Dermis microvascular lymphatic vessel endothelial cell (primary cell): ENCODE measurements around the gene INPP5F. TPM values are rescaled to one million over a fixed set of nuclear protein-coding genes. Genes with fewer than 3 reads are reported as not detected.

Experiments used
- DNase-seq, 2 donors: peaks; one replicate each; pipeline versions ENCODE4 v3.0.0 to v3.0.0-alpha.2; 2010; ENCODE audit warnings: low read depth in 2 of 2
- total RNA-seq: library from RNA; depleted of rRNA; stranded (reverse); fragments of >200 nt; gene quantifications from 2 replicates; pipeline ENCODE4 v1.2.1, GENCODE V29; 2014

The INPP5F gene
- 8.9 and 9.4 TPM in 2 replicates for total RNA-seq

- peak; percentile 94 to 98 for DNase-seq
Observed at GRCh38 chr10:119725828-119726675, at the start of gene INPP5F. Gene INPP5F (plus strand): TSS chr10:119726050. CDS start chr10:119726263, 213 bp downstream.

- DNase-seq: no peak
Observed at GRCh38 chr10:119677126-119677525, 48.7 kb upstream of the INPP5F start.

GRCh38 chr10:119677904-119678755 is 47.7 kb upstream of the INPP5F start:
- DNase-seq: no peak

GRCh38 chr10:119679480-119679829 is 46.4 kb upstream of the INPP5F start:
- no peak for DNase-seq

GRCh38 chr10:119680050-119680449 is 45.8 kb upstream of the INPP5F start:
- DNase-seq: peak in 1 of 2 donors; percentile 86

GRCh38 chr10:119680650-119681081 is 45.2 kb upstream of the INPP5F start:
- peak; percentile 39 to 84 for DNase-seq

- DNase-seq: peak; percentile 73 to 97
Observed at GRCh38 chr10:119686465-119687191, 39.2 kb upstream of the INPP5F start.

GRCh38 chr10:119687192-119688032 is 38.4 kb upstream of the INPP5F start:
- peak in 1 of 2 donors; percentile 45 for DNase-seq

- no peak for DNase-seq
Observed at GRCh38 chr10:119688033-119688508, 37.8 kb upstream of the INPP5F start.

GRCh38 chr10:119689016-119689580 is 36.8 kb upstream of the INPP5F start:
- DNase-seq: no peak

- DNase-seq: no peak
Observed at GRCh38 chr10:119691726-119692125, 34.1 kb upstream of the INPP5F start.

- DNase-seq: peak in 1 of 2 donors; percentile 52
Observed at GRCh38 chr10:119693262-119693957, 32.4 kb upstream of the INPP5F start.

- DNase-seq: no peak
Observed at GRCh38 chr10:119694608-119695007, 31.2 kb upstream of the INPP5F start.

- no peak for DNase-seq
Observed at GRCh38 chr10:119700321-119700954, 25.4 kb upstream of the INPP5F start.

GRCh38 chr10:119701861-119702260 is 24.0 kb upstream of the INPP5F start:
- DNase-seq: peak; percentile 47 to 78

GRCh38 chr10:119702583-119702982 is 23.3 kb upstream of the INPP5F start:
- DNase-seq: no peak

- DNase-seq: no peak
Observed at GRCh38 chr10:119703903-119704508, 21.8 kb upstream of the INPP5F start.

GRCh38 chr10:119705434-119705831 is 20.4 kb upstream of the INPP5F start:
- DNase-seq: no peak
